NCI-H748 treated with DMSO at 0.1 percent for 48 hours (cell line): ENCODE data around the gene CLN6.
A peak's percentile ranks its signal among the peaks of the same experiment; 100 is the strongest.
"Not testable (repeated sequence)": the region's sequence is repeated elsewhere in the genome, so short reads cannot be mapped to it uniquely, and the experiment has no call there.

Source experiments
- DNase-seq: peaks from one replicate; lab custom pipeline; 2025; lab: John Stamatoyannopoulos, UW

CLN6 gene

DNA sequence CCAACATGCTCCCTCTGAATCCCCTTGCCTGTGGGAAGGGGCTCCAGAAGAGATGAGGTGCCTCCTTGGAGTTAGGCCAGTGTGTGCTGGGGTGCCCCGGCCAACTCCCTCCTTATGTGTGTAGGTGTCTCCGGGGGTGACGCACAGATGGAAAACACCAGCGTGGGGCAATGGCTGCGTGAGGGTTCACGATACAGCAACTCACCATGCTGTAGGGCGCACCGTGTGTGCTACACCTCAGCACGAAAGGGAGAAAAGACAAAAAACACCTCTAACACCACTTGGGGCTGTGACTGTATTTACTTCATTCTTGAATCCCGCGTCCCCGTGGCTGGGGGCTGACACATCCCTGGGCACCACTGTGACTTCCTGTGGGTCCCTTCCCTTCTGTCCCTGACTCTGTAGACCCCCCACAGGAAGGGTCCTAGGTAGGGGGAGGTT lies 22.8 kb downstream of the CLN6 start:
- no peak for DNase-seq

GRCh38 chr15:68205954-68206539 lies 23.5 kb downstream of the CLN6 start:
- no peak for DNase-seq

DNA sequence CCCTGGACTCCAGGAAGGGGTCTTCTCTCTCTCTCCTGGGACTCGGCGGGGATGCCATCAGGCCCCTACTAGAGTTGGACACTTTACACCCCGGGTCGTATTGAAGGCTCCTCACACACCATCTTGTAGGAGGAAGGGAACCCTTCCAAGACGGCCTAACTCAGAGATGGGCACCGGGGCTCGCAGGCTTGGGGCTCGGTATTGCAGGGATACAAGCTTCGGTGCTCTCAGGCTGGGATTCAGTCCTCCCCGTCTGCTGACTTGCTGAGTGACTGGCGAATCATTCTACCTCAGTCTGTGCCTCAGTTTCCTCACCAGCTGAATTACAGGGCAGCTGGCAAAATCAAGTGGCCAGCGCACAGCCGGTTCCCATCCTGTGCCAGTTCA lies 24.0 kb downstream of the CLN6 start:
- DNase-seq, result no peak

GRCh38 chr15:68204776-68205557 lies 24.6 kb downstream of the CLN6 start, which contains the start of gene CALML4:
Gene CALML4 (minus strand): TSS chr15:68205332. CDS start chr15:68205247, 85 bp downstream.
- DNase-seq, result peak; percentile 10

DNA sequence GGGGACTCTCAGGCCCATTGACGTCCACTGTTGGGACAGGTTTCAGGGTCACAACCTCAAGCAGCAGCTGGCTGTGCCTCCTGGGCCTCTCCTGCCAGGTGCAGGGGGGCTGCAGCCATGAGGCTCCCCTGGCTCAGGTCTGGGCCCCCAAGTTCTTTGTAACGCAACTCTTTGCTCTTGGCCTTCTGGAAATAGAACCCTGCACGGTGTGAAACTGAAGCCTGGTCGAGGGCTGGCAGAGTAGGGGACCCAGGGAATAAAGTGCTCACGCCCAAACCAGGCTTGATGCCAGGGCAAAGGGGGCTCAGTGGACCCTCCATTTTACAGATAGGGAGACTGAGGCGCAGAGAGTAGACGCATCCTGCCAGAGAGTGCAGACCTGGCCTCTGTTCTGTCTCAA lies 25.2 kb downstream of the CLN6 start:
- no peak for DNase-seq

- DNase-seq, result no peak
Measured at GRCh38 chr15:68203956-68204355, 25.6 kb downstream of the CLN6 start.

DNA sequence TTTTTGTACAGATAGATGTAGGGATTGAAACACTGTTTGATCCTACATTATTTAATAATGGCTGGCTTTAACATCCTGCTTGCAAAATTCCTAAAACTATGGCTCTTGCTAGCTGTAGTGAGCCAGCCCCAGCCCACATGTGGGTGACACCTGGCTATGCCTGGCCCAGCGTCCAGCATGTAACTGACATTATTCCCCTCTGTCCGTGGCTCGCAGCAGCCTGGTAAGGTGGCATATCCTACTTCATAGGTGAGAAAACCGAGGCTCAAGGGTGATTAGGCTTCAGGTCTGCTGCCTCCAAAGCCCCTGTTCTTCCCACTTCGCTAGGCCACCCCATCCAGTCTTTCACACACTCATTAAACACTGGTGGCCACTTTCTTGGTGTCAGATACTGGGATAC lies 26.0 kb downstream of the CLN6 start:
- no peak for DNase-seq

DNA sequence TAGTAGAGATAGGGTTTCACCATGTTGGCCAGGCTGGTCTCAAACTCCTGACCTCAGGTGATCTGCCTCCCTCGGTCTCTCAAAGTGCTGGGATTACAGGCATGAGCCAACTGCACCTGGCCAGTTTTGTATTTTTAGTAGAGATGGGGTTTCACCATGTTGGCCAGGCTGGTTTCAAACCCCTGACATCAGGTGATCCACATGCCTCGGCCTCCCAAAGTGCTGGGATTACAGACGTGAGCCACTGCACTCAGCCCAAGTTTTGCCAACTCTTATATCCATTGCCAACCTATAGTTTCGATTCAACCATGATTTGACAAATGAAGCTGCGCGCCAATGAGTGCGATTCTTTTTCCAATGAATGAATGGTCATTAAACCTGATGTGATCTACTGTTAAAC lies 26.5 kb downstream of the CLN6 start:
- not testable (repeated sequence) for DNase-seq

GRCh38 chr15:68201879-68202261 lies 27.7 kb downstream of the CLN6 start:
- DNase-seq, result no peak

- no peak for DNase-seq
Measured at GRCh38 chr15:68201153-68201878, 28.2 kb downstream of the CLN6 start.

DNA sequence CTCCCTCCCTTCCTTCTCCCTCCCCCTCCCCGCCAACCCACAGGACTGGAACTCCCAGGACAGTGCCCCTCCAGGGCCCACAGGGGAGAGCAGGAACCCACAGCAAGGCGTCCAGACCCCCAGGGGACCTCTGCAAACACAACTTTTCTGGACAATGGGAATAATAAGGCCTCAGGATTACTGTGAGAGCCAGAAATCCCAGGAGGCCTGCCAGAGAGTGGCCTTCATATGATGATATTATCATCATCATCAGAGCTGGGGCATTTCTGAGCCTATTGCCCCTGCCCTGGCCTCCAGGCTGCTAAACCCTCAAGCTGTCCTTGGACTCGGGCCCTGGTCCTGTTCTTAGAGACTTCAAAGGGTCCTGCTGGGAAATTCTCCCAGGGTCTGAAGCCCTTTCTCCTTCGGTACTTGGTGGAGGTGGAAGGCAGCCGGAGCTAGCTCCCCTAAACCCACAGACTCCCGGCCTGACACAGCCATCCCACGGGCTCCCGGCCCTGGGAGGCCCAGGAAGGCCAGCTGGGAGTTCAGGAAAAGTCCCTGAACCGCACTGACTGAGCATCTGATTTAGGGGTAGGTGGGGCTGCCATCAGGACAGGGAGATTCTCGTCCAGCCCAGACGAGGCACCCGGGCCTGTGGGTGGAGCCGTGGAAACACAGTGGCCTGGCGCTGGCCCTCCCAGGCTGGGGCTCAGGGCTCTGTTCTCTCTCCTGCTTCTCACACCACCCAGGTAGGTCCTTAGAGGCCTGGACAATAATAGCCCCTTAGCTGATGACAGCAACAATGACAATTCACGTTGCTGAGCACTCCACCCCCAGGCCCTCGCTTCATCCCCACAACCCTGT lies 29.3 kb downstream of the CLN6 start:
- no peak for DNase-seq

- no peak for DNase-seq
Measured at GRCh38 chr15:68199340-68199739, 30.2 kb downstream of the CLN6 start.

DNA sequence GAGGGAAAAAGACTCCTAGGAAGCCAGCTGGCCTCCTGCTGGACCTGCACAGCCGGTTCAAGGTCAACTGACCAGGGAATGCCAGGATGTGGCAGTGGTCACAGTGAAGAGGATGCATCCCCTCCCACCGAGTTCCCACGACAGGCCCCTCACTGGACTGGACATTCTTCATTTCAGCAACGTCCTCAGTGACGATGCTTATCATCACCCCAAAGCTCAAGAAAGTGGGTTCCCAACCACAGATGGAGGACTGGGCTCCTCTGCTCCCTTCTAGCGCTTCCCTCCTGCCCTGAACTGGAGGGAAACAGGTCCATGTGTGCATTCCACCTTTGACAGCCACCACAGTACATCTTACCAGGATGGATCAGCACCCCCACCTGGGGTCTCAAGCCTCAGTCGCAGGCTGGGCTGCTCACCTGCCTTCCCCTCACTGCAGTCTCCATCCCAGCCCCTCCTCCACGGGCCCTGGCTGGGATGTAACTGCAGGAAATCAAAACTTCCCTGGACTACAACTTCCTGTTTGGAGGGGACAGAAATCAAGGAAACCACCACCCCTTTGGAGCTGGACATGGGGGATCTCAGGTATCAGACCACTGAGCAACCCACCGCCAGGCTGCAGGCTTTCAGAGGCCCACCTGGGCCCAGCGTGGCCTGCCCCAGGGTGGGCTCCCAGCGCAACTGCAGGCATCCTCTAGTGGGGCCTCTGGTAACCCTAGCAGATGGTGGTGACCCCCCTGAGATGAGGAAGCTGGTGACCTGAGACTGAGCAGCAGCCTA lies 31.7 kb downstream of the CLN6 start:
- DNase-seq, result no peak

- DNase-seq, result no peak
Measured at GRCh38 chr15:68197170-68197492, 32.4 kb downstream of the CLN6 start.

DNA sequence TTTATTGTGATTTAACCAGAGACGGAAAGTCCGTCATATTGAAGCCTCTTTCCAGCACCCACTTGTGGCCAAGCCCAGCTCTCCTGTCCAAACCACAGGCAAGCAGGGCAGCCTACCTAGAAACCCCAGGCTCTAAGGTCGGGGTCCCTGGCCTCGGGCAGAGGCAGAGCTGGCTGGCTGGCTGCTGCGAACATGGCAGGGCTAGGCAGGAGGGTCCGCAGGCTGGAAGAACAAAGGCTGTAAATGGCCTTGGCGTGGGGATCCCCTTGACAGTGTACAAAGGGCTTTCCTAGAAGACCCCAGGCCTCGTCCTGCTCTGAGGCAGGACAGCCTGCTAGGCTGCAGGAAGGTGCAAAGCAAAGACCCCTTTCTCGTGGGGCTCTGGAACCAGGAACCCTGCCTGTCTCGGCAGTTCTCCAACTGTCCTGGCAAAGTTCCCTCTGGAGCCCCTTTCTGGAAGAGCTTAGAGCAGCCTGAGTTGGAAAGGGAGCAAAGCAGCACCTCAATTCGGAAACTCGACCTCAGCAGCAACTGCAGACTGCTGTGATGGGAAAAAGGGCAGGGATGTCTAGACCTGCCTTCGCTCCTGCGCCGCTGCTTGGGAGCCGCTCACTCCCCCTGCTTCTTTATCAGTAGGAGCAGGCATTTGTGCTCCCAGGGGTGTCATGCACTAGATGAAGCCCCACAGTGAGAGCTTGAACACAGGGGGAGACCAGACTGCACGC lies 32.9 kb downstream of the CLN6 start:
- no peak for DNase-seq

DNA sequence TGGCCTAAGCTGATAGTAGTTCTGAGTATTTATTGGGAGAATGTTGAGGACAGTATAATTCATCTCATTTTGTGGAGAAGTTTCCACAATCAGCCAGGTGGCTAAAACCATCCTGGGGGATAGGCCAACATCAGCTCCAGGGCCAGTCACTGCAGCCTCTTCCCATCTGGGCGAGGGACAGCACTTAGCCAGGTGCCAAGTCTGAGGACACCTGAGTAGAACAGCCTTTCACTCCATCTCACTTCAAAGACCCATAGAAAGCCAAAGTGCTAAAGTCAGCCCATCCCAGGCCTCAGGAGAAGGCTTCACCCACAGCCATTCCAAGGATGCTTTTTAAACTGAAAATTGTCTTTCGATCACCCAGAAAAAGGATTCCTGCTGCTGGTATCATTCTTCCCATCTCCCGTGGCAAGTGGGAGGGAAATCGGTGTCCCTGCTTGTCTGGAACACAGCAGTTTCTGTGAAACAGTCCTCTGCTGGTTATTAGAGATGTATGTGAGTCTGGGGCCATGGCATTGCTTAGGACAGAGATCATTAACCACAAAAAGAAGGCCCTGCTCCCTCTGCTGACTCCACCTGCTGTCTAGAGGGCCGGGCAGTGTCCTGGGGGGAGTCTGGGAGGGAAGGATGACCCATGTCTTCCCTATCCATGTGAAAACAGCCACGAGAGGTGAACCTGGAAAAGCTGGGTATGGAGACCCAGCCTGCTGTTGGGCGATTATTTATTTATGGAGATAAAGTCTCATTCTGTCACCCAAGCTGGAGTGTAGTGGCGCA lies 34.0 kb downstream of the CLN6 start:
- no peak for DNase-seq

- no peak for DNase-seq
Measured at GRCh38 chr15:68192804-68193486, 36.6 kb downstream of the CLN6 start.

GRCh38 chr15:68192117-68192516 lies 37.4 kb downstream of the CLN6 start:
- DNase-seq, result no peak

GRCh38 chr15:68191555-68191954 lies 38.0 kb downstream of the CLN6 start:
- no peak for DNase-seq
